Endodermal cell (in vitro differentiated cells): ENCODE results near the gene COL23A1. TPM values are rescaled to one million over a fixed set of nuclear protein-coding genes. Genes with fewer than 3 reads are reported as not detected.

Experiments
- DNase-seq: peaks from one replicate; pipeline ENCODE4 v3.0.0-alpha.2; 2017
- H3K27ac ChIP-seq: 2 replicates; pipeline ENCODE4 v1.5.1; 2013; ENCODE audit warnings: mild to moderate bottlenecking, low read depth, low read length, moderate library complexity
- H3K27me3 ChIP-seq: 2 replicates; pipeline ENCODE4 v1.6.1; 2013; ENCODE audit warnings: mild to moderate bottlenecking, low read length, moderate library complexity; ENCODE audit not compliant: insufficient read depth, control insufficient read depth, poor library complexity, severe bottlenecking
- H3K36me3 ChIP-seq: 2 replicates; pipeline ENCODE4 v1.7.0; 2013; ENCODE audit warnings: mild to moderate bottlenecking, low read length, moderate library complexity; ENCODE audit not compliant: control insufficient read depth, insufficient read depth
- H3K4me1 ChIP-seq: one replicate; pipeline ENCODE4 v1.7.0; 2013; ENCODE audit warnings: low read length; ENCODE audit not compliant: control insufficient read depth, insufficient read depth
- H3K4me3 ChIP-seq: 2 replicates; pipeline ENCODE4 v1.5.1; 2013; ENCODE audit warnings: mild to moderate bottlenecking, low read length, moderate library complexity
- H3K9ac ChIP-seq: 2 replicates; pipeline ENCODE4 v1.6.1; 2013; ENCODE audit warnings: mild to moderate bottlenecking, low read length, moderate library complexity; ENCODE audit not compliant: poor library complexity, severe bottlenecking; ENCODE audit errors: extremely low read depth
- H3K9me3 ChIP-seq: 2 replicates; pipeline ENCODE4 v1.6.1; 2013; ENCODE audit warnings: mild to moderate bottlenecking, low read length, moderate library complexity; ENCODE audit not compliant: control insufficient read depth
- H3K27ac Mint-ChIP-seq: 2 replicates; pipeline ENCODE4 v1.8.0; 2020; ENCODE audit warnings: mixed read lengths
- H3K27me3 Mint-ChIP-seq: 2 replicates; pipeline ENCODE4 v1.8.0; 2021; ENCODE audit warnings: mild to moderate bottlenecking, mixed read lengths; ENCODE audit not compliant: insufficient read depth
- H3K36me3 Mint-ChIP-seq: 2 replicates; pipeline ENCODE4 v1.8.0; 2020; ENCODE audit warnings: low read depth, mixed read lengths
- H3K4me1 Mint-ChIP-seq: 2 replicates; pipeline ENCODE4 v1.8.0; 2020; ENCODE audit warnings: mixed read lengths
- H3K4me3 Mint-ChIP-seq: 2 replicates; pipeline ENCODE4 v1.8.0; 2020; ENCODE audit warnings: mild to moderate bottlenecking, moderate library complexity, mixed read lengths
- H3K9me3 Mint-ChIP-seq: 2 replicates; pipeline ENCODE4 v1.8.0; 2020; ENCODE audit warnings: mild to moderate bottlenecking, mixed read lengths
- CTCF ChIP-seq: fragments of 200-600 bp; sonication (generic); conservative IDR thresholded peaks from 2 replicates; pipeline ENCODE4 v1.5.0; 2021; ENCODE audit warnings: antibody characterized with exemption, mild to moderate bottlenecking
- WGBS, 2 experiments: methylation state at CpG; one replicate each; pipeline versions ENCODE4 v1.1.5 to v1.1.7; 2013; ENCODE audit warnings: missing lambda C conversion rate in 2 of 2, mixed read lengths in 1 of 2; ENCODE audit not compliant: insufficient coverage in 1 of 2, insufficient read length in 1 of 2; 5-methylcytosine and 5-hydroxymethylcytosine counted together
- total RNA-seq, 2 donors: library from RNA; stranded (reverse); fragmentation: NEBNext Ultra II Directional in 1 of 2; extraction: Animal tissue kit (Norgen Biotek cat#: 25700) in 1 of 2; gene quantifications; 2 replicates in 1 of 2; 3 replicates in 1 of 2; pipeline ENCODE4 v1.2.1, GENCODE V29; 2021

The COL23A1 gene
- total RNA-seq, 2 donors from 2014 or later = 50.2 to 71.3 TPM

- no peaks in the 10 kb centered on the region for H3K27me3 ChIP-seq
- no peak overlapping the region for H3K27ac ChIP-seq
- Mint-ChIP-seq H3K27me3 (no peaks in the 10 kb centered on the region), H3K9me3 (peaks cover 19% of the 10 kb centered on the region), H3K27ac (no peak overlapping the region), H3K36me3 (peaks cover 22% of the 10 kb centered on the region), H3K4me1 (peaks cover 21% of the 10 kb centered on the region), H3K4me3 (no peak overlapping the region)
- H3K36me3 ChIP-seq = no peaks in the 10 kb centered on the region
- no peak for TF ChIP-seq CTCF
- no peaks in the 10 kb centered on the region for H3K4me1 ChIP-seq
- DNase-seq = no peak
- no peak overlapping the region for H3K4me3 ChIP-seq
- WGBS, 2 experiments = 94 to 95% methylated on average over 10 to 12 of the region's 12 CpGs
- H3K9ac ChIP-seq = no peak overlapping the region
- peaks cover 16% of the 10 kb centered on the region for H3K9me3 ChIP-seq
Measured at GRCh38 chr5:178507151-178507932, 82.9 kb downstream of the COL23A1 start.

- no peaks in the 10 kb centered on the region for H3K36me3 ChIP-seq
- no peaks in the 10 kb centered on the region for H3K4me1 ChIP-seq
- H3K9me3 ChIP-seq = peaks cover 21% of the 10 kb centered on the region
- H3K36me3 Mint-ChIP-seq = peaks cover 27% of the 10 kb centered on the region
- H3K9me3 Mint-ChIP-seq = peaks cover 22% of the 10 kb centered on the region
- H3K9ac ChIP-seq = no peak overlapping the region
- WGBS, 2 experiments = 94 to 100% methylated on average over 7 to 13 of the region's 13 CpGs
- DNase-seq = no peak
- no peak for TF ChIP-seq CTCF
- H3K27me3 ChIP-seq = no peaks in the 10 kb centered on the region
- H3K4me3 Mint-ChIP-seq = no peak overlapping the region
- H3K27ac ChIP-seq = no peak overlapping the region
- H3K4me3 ChIP-seq = no peak overlapping the region
- no peaks in the 10 kb centered on the region for H3K27me3 Mint-ChIP-seq
- no peak overlapping the region for H3K27ac Mint-ChIP-seq
- H3K4me1 Mint-ChIP-seq = peaks cover 12% of the 10 kb centered on the region
Measured at GRCh38 chr5:178505639-178506407, 84.4 kb downstream of the COL23A1 start.

- Histone ChIP-seq H3K36me3 (no peaks in the 10 kb centered on the region), H3K9me3 (peaks cover 28% of the 10 kb centered on the region), H3K4me3 (no peak overlapping the region), H3K27me3 (no peaks in the 10 kb centered on the region), H3K4me1 (no peaks in the 10 kb centered on the region), H3K9ac (no peak overlapping the region), H3K27ac (no peak overlapping the region)
- Mint-ChIP-seq H3K27ac (no peak overlapping the region), H3K4me3 (no peak overlapping the region), H3K36me3 (peaks cover 27% of the 10 kb centered on the region), H3K4me1 (peaks cover 12% of the 10 kb centered on the region), H3K9me3 (peaks cover 27% of the 10 kb centered on the region), H3K27me3 (no peaks in the 10 kb centered on the region)
- no peak for DNase-seq
- WGBS, 2 experiments = 89 to 91% methylated on average over 10 to 11 of the region's 11 CpGs
- no peak for TF ChIP-seq CTCF
Measured at GRCh38 chr5:178504340-178504960, 85.7 kb downstream of the COL23A1 start.
